Gastrocnemius medialis (tissue), 4 donors: ENCODE measurements around the gene G3BP1.

Experiments
- POLR2A ChIP-seq, 2 donors: fragments of 450-650 bp; IDR thresholded peaks; one replicate each; pipeline ENCODE4 v1.6.1; 2017; ENCODE audit warnings: antibody characterized with exemption in 2 of 2, mild to moderate bottlenecking in 2 of 2, moderate library complexity in 2 of 2
- TF ChIP-seq, protein P1 (sequence below), 5 experiments: fragments of 450-650 bp in 3 of 5; fragments of 200-600 bp in 2 of 5; sonication (generic) in 2 of 5; IDR thresholded peaks in 4 of 5; conservative IDR thresholded peaks in 1 of 5; 1 replicate in 4 of 5; 2 replicates in 1 of 5; pipeline ENCODE4 v1.5.1; 2016 to 2019; ENCODE audit warnings: antibody characterized with exemption in 5 of 5, mild to moderate bottlenecking in 3 of 5, moderate library complexity in 3 of 5

DNA sequence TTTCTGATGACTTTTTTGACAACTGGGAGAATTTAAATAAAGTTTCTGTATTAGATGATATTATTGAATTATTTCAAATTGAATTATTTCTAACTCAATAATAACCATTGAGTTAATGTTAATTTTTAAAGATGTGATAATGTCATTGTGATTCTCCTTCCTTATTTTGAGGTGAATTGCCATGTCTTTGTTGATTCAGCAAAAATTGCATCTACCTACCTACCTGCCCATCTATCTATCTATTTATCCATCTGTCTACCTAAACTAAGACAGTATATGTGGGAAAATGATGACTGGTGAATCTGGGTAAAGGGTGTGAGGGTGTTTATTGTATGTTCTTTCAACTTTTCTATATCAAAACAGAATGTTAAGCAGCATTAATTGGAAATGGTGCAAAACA is 75.0 kb downstream of the G3BP1 start:
- TF ChIP-seq, protein P1, sequence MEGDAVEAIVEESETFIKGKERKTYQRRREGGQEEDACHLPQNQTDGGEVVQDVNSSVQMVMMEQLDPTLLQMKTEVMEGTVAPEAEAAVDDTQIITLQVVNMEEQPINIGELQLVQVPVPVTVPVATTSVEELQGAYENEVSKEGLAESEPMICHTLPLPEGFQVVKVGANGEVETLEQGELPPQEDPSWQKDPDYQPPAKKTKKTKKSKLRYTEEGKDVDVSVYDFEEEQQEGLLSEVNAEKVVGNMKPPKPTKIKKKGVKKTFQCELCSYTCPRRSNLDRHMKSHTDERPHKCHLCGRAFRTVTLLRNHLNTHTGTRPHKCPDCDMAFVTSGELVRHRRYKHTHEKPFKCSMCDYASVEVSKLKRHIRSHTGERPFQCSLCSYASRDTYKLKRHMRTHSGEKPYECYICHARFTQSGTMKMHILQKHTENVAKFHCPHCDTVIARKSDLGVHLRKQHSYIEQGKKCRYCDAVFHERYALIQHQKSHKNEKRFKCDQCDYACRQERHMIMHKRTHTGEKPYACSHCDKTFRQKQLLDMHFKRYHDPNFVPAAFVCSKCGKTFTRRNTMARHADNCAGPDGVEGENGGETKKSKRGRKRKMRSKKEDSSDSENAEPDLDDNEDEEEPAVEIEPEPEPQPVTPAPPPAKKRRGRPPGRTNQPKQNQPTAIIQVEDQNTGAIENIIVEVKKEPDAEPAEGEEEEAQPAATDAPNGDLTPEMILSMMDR (IDR thresholded peaks at IDR 0.05 in 4 of 5, conservative IDR thresholded peaks at IDR 0.05 in 1 of 5), result no peak
- TF ChIP-seq POLR2A (IDR thresholded peaks at IDR 0.05), result no peak
